Stimulated activated CD8-positive, alpha-beta memory T cell treated with anti-CD3 and anti-CD28 coated beads, Interleukin-2, amount 100 ng/mL, for 48 hours (primary cell): ENCODE data around the gene OR13C5.
"Not testable (repeated sequence)": the region's sequence is repeated elsewhere in the genome, so short reads cannot be mapped to it uniquely, and the experiment has no call there.

Experiments
- DNase-seq, 2 donors: peaks; one replicate each; pipeline ENCODE4 v3.0.0-alpha.2; 2020; ENCODE audit warnings: low read depth in 2 of 2

The OR13C5 gene

GRCh38 chr9:104599313-104599712 lies at the start of gene OR13C5:
OR13C5 (minus strand) TSS chr9:104599413; CDS start chr9:104599413, 0 bp downstream.
- not testable (repeated sequence) for DNase-seq

- no peak for DNase-seq
Measured at GRCh38 chr9:104635456-104635855, 36.2 kb upstream of the OR13C5 start.

- no peak for DNase-seq
Measured at GRCh38 chr9:104633976-104634520, 34.8 kb upstream of the OR13C5 start.

- not testable (repeated sequence) for DNase-seq
Measured at GRCh38 chr9:104625964-104626363, 26.8 kb upstream of the OR13C5 start.

GRCh38 chr9:104618104-104618503 lies 18.9 kb upstream of the OR13C5 start, which contains the start of gene OR13C9:
OR13C9 (minus strand) TSS chr9:104618204; CDS start chr9:104618204, 0 bp downstream.
- DNase-seq, result no peak

GRCh38 chr9:104617418-104617817 lies 18.2 kb upstream of the OR13C5 start:
- DNase-seq, result no peak

GRCh38 chr9:104611213-104611612 lies 12.0 kb upstream of the OR13C5 start:
- DNase-seq, result no peak

GRCh38 chr9:104608336-104608735 lies 9.1 kb upstream of the OR13C5 start:
- DNase-seq, result no peak

- DNase-seq, result no peak
Measured at GRCh38 chr9:104606152-104606551, 6.9 kb upstream of the OR13C5 start.

- not testable (repeated sequence) for DNase-seq
Measured at GRCh38 chr9:104605527-104605926, 6.3 kb upstream of the OR13C5 start, which contains the start of gene OR13C2. OR13C2 (minus strand) TSS chr9:104605627; CDS start chr9:104605627, 0 bp downstream.

- DNase-seq, result no peak
Measured at GRCh38 chr9:104604801-104605200, 5.6 kb upstream of the OR13C5 start.

- DNase-seq, result not testable (repeated sequence)
Measured at GRCh38 chr9:104598749-104599148, 464 bp downstream of the OR13C5 start.

GRCh38 chr9:104589626-104590025 lies 9.6 kb downstream of the OR13C5 start:
- no peak for DNase-seq

GRCh38 chr9:104586496-104587180 lies 12.6 kb downstream of the OR13C5 start:
- DNase-seq, result no peak

- no peak for DNase-seq
Measured at GRCh38 chr9:104580562-104580961, 18.7 kb downstream of the OR13C5 start.

- no peak for DNase-seq
Measured at GRCh38 chr9:104577263-104577662, 21.9 kb downstream of the OR13C5 start.

GRCh38 chr9:104575456-104575855 lies 23.8 kb downstream of the OR13C5 start:
- DNase-seq, result no peak

- no peak for DNase-seq
Measured at GRCh38 chr9:104572612-104573011, 26.6 kb downstream of the OR13C5 start.

- no peak for DNase-seq
Measured at GRCh38 chr9:104568868-104569267, 30.3 kb downstream of the OR13C5 start, which contains the start of gene OR13C8. OR13C8 (plus strand) TSS chr9:104569168; CDS start chr9:104569168, 0 bp downstream.

- DNase-seq, result no peak
Measured at GRCh38 chr9:104564358-104564757, 34.9 kb downstream of the OR13C5 start.

GRCh38 chr9:104556830-104557634 lies 42.2 kb downstream of the OR13C5 start:
- DNase-seq, result no peak

- DNase-seq, result no peak
Measured at GRCh38 chr9:104555521-104555920, 43.7 kb downstream of the OR13C5 start.
